GM13977 (cell line): ENCODE results near the gene MAPK10.

ENCODE experiments used
- DNase-seq: peaks from one replicate; pipeline ENCODE4 v3.0.0; 2012; ENCODE audit warnings: low spot score
- CTCF ChIP-seq: IDR thresholded peaks from 2 replicates; pipeline ENCODE4 v1.5.1; 2012; ENCODE audit warnings: mild to moderate bottlenecking, control low read depth; ENCODE audit not compliant: insufficient read depth; ENCODE audit errors: extremely low read depth, missing control alignments
- in situ Hi-C: fragments of 300-500 bp; cut with MboI; formaldehyde crosslinking; loops from one replicate; pipeline ENCODE4 v1.12.0; 2022; ENCODE audit warnings: low sequenced_read_pairs, low pct_unique_long_range_greater_than_20kb, mixed read lengths, inconsistent platforms; ENCODE audit not compliant: unreplicated experiment

MAPK10 gene

DNA sequence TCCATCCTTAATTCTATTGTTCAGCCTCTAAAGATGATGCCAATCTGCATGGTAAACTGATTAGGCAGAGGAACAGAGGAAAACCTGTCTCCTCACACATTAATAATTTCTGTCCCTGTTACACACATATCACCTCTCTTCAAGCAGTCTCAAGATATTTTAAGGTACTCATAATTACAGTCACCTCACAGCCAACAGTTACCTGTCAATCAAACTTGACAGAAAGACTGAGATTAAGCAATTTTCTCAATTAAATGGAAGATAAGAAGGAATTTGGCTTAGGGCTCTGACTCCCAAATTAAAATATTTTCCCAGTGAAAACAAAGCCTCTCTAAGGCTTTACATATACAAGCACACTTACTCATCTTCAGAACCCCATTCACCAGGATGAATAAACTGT lies 85.2 kb downstream of the MAPK10 start:
- DNase-seq = no peak
- in situ Hi-C loops = no loop called here
- no peak for TF ChIP-seq CTCF

GRCh38 chr4:86272669-86273068 lies 87.2 kb downstream of the MAPK10 start:
- in situ Hi-C loops = no loop called here
- TF ChIP-seq CTCF = no peak
- DNase-seq = no peak

DNA sequence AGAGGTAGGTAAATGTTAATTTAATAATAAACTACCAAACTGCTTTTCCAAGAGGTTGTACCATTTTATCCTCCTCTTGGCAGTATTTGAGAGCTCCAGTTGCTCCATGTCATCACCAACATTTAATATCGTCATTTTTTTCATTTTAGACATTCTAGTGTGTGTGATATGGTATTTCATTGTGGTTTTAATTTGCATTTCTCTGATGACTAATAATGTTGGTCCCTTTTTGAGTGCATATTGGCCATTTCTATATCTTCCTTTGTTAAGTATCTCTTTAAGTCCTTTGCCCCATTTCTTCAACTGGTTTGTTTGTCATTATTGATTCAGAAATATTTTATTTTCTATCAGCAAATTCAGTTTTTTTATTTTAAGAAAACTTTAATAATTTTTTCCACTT lies 88.8 kb downstream of the MAPK10 start:
- in situ Hi-C loops = no loop called here
- TF ChIP-seq CTCF = no peak
- DNase-seq = no peak

GRCh38 chr4:86269354-86269753 lies 90.5 kb downstream of the MAPK10 start:
- in situ Hi-C loops = no loop called here
- no peak for TF ChIP-seq CTCF
- no peak for DNase-seq

DNA sequence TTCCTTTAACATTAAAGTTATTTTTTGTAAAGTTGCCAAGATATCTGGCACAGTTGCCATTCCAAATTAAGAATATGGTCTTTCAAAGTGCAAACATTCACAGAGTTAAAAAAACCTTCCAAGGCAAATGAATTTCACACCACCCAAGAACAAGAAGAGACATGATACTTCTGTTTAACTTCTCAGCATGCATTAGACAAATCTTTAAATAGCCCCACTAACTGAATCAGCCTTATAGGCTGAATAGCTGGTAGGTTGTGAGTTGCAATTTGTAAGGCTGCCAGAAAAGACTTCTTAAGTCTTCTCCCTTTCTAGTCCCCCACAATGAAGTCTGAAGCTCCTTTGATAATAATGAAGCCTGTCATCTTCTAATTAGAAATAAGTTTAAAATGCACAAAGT lies 95.6 kb downstream of the MAPK10 start:
- no peak for DNase-seq
- in situ Hi-C loops = no loop called here
- no peak for TF ChIP-seq CTCF

DNA sequence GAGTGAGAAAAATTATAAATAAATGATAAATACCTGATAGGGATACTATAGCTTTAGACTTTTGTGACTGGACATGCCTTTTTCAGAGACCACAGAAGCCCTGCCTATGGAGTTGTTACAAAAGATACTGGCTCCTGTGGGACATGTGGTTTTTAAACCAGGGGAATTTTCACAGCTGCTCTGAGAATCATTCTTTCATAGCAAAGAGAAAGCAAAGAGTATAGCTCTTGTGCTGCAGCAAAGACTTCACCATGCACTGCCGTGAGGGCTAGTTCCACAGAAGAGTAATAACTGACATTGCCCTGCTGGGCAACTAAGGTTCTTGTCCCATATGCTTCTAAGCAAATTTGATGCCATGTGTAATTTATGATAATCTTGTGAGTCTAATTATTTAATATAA lies 98.2 kb downstream of the MAPK10 start:
- DNase-seq = no peak
- in situ Hi-C loops = no loop called here
- no peak for TF ChIP-seq CTCF

DNA sequence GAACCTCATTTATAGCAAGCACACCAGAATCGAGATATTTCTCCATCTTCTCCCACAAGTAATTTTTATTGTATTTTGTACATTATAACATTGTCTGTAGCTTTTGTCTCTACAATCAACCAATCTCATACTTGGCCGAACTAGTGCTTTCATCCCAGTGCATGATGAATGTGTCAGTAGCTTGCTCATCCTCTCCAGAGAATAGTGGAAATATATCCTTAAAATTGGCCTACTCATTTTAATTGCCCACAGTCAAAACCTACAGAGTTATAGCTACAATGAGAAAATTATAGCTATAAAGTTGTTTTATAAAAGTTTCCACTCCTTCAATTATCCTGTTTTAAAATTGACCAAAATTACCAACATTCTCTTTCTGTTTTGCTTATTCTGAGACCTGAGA lies 103.8 kb downstream of the MAPK10 start:
- in situ Hi-C loops = no loop called here
- no peak for TF ChIP-seq CTCF
- no peak for DNase-seq
